GM19025 (cell line): ENCODE measurements around the gene EDIL3.

Experiments
- ATAC-seq: cut with Tn5 transposase; IDR thresholded peaks from one replicate; pipeline ENCODE4 v1.9.1; 2021; ENCODE audit warnings: mild to moderate bottlenecking, low read depth, moderate library complexity; ENCODE audit not compliant: unreplicated experiment

Gene EDIL3

DNA sequence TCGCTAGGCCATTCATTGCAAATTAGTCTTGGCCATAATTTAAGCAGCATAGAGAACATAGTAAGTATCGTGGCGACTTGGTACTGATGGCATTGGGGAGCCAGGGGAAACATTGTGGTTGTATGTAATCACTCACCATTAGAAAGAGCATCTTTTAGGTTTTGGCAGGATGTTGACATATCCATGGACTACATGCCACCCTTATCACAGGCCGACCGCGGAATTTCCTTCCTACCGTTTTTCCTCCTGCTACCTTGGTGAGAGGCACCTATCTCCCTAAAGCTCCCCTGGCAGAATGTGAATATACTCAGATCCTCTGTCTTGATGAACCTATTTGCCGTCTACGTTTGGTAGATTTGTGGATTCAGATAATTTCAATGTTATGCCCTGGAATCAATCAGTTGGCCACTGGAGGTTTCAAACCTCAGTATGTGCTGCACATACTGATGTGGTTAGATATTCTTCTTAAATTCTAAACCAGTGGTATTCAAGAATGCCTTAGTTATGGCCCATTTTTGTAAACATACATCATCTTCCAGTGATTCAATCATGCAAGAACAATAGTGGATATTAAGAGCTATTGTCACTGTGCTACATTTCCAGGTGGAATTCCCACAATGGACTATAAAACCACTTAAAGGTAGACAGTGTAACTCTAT, 393.0 kb downstream of the EDIL3 start:
- ATAC-seq = no peak

DNA sequence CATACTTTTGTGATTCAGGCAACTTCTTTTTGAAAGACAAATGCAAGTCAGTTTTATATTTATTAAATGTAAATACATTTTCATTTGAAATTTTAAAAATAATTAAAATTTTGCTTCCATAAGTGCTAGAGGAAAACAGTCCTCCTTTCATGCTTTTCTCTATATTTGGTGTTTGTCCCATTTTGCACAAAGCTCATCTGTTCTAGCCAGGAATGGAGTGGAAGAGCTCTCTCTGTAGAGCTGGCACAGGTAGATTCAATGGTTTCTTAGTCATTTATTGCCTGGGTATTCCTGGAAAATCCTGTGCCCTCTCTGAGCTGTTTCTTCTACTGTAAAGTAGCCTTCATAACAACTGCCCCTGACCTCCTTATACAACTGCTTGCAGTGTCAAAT, 396.4 kb downstream of the EDIL3 start:
- no peak for ATAC-seq

DNA sequence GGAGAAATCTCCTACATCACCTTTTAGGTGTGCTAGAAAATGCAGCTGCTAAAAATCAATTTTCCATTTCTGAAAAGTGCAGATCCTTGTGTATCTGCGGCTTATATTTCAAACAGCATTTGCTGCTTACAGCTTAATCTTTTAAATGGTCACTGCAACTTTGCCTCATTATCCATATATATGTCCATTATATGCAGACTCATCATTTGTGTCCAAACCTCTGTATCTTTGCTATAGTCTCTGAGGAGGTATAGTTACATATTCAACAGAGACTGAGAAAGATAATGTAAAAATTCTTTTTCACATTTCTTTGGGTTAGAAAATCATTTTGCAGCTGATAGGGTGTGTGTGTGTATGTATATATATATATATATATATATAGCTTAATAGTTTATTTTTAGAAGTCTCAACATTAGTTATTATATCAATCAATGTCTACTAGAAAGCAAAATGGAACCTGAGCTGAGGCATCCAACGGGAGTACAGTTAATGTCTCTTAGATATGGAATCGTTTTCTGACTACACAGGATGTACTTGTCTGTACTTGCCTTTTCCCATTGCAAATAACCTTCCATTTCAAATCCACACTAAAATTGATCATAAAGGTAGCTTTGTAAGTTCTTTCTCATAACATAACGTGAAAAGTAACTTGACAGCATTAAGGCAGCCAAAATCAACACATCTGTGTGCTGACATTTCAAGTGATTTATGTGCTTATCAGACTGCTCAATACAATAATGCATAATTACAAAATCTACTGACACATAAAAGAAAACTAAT, 397.0 kb downstream of the EDIL3 start:
- ATAC-seq = no peak

DNA sequence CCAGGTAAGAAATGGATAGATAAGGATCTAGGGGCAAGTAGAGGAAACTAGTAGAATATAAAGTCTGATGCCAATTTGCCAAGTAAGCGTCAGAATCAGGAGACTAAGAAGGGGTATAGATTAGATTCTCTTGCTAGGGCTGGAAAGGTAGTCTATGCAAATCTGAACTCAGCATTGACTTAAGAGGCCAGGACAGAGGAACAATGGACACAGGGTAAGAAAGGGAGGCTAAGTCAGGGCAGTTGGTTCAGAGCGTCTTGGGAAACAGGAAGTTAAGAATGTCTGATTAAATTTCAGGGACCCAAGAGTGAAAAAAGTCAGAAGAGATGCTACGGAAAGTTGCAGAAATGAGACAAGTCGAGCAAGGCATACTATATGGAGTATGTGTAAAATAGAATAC, 400.8 kb downstream of the EDIL3 start:
- ATAC-seq = no peak

DNA sequence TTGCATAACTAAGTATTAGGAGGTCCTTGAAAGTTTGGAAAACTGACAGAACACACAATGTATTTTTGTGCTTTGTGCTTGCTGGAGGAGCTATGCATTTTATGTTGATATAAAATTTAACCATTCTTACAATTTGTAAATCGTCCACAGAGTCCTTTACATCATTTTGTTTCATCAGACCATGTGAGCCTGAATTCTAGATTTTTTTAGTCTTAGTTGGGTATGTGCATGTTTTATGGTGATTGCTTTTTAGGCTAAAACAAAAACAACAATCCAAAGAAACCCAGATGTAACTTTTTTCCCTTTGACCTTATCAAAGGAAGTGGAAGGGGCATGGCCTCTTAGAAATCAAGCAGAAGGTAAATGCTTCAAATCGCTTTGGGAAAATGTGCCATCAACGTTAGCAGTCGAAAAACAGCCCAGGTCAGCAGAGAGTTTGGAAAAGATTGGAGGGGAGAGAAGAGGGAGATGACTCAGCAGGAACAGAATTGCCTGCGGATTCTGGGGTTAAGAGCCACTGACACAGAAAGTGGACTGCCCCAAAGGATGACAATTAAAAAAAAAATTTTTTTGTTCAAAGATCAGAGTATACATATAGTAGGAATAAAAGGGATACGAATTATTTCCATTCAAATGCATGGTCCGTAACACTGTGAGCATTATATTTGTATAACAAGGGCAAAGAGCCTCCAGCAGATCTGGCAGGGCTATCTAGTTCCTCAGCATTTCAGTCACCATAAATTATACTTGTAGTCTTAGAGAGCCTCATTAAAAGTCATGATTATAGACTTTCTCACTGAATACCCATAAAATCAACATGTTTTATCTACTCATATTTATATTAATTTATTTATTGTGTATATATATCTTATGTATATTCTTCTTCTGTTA, 410.5 kb downstream of the EDIL3 start:
- no peak for ATAC-seq

DNA sequence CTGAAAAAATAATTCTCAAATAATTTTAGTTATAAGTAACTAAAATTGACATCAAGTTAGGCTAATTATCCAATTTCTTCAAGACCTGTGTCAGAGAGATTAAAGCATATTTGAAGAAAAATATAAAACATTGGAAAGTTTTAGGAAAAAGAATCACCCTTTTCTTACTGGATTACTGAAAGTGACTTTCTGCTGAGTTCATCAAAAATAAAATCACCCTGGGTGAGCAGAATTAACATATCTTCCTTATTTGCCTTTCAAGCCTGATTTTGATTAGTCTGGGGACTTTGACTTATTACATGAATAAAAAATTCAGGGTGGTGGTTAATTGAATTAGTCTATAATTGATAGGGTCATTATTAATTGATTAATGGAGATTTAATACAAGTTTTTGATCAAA, 411.8 kb downstream of the EDIL3 start:
- no peak for ATAC-seq

DNA sequence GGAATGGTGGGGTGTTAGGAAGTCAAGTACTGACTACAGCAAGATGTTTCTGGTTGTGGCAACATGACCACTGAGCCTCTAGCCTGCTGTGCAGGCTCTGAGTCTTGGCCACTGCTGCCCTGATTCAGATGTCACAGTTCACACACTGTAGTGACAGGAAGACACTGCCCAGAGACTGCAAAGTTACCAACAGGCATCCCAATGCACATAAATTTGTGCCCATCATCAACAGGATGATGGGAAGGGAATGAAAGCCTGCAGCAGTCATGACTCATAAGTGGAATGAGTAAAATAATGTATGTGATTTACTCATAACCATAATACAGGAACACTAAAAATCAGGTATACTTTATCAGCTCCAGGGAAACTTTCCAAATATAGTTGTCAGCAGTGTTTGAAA, 412.4 kb downstream of the EDIL3 start:
- no peak for ATAC-seq

DNA sequence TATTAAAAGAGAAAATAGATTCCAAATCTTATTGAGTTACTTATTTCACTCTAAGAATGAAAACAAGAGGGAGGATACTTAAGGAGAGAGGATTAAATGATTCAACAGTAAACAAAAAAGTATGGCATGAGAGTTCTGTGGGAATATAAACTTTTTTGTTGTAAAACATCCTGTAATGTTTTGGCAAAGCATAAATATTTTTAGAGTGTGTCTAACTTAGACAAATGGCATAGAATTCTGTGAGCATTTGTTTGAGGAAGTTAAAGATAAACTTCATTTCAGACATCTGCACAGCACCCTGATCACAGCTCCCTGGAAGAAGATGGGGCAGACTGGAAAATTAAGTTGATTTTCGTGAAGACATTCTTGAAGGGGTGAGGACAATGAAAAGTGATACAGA, 417.3 kb downstream of the EDIL3 start:
- no peak for ATAC-seq

DNA sequence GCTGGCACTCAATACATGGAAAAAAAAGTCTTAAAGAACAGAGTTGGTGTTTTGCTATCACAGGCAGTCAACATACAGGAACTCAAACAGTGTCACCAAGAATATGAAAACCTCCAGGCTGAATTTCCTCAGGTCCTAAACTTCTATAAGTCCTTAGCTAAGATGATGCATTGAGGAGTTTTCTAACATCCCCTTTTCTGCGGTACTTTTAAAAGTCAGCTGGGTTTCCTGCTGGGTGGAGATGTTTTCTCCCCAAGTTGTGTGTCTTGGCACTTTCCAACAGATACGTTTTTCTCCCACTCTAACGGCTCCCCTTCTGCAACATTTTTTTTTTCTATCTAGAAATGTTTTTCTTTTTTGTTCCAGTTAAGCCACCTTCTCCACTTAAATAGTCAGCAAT, 419.2 kb downstream of the EDIL3 start:
- no peak for ATAC-seq

DNA sequence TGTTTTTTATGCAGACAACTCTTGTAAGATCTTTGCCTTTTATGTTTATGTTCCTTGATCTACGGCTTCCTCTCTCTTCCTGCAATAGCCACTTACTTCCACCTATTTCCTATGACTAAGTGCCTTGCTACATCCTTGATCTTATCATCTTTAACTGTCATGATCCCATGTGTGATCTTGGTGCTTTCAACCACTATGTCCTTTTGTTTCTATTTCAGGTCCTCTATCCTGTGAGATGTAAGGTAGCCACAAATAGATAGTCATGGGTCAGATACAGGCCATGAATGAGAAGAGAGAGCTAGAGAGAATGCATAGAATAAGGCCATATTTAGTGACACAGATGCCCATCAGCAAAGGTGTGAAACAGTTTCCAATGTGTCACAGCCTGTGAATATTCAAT, 420.4 kb downstream of the EDIL3 start:
- ATAC-seq = no peak

DNA sequence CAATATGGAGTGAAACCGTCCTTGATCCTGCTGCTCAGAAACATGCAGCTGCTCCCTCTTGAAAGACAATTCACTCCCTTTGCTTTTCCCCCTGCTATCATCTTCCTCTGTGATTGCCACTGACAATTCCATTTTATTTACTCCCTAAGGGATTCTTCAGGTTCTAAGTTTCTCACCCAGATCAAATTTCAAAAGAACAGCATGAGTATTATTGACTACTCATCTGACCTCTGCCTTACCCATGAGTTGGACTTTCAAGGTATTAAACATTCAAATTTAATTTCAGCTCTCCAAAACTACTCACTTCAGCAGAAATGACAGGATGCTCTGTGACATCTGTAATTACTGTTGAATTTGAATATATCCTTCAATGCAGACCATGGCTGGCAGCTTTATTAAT, 427.5 kb downstream of the EDIL3 start:
- no peak for ATAC-seq

DNA sequence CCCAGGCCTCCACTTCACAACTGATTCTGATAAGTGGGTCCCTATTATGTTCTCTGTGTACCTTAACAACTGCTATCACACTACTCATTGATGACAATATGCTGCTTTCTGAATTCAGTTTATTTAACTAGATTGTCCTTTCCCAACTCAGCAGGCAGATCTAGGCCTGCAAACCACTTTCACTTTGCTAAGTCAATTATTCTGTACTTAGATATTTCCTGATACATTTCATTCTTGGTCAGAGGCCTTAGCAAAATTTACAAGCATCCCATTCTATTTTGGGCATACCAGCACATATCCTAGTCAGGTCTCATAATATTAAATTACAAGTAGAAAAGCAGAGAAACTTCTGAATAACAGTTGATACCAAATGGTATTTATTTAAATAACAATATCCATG, 428.3 kb downstream of the EDIL3 start:
- no peak for ATAC-seq

DNA sequence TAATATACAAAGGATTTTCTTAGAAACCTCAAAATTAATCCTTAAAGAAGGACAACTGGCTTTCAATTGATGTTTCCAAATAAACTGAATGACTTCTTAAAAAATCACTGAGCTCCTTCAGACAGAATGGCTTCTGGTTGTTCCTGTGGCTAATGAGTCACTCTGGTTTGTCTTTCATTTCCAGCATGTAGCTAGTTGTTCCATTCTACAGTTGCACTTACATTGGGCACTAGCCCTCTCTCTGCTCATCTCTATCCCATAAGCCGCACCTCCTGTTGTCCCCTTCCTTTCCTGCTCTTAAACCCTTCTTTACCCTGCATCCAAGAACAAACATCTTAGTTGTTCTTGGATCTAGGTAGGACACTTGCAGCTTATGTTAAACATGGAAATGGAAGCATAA, 428.8 kb downstream of the EDIL3 start:
- no peak for ATAC-seq

DNA sequence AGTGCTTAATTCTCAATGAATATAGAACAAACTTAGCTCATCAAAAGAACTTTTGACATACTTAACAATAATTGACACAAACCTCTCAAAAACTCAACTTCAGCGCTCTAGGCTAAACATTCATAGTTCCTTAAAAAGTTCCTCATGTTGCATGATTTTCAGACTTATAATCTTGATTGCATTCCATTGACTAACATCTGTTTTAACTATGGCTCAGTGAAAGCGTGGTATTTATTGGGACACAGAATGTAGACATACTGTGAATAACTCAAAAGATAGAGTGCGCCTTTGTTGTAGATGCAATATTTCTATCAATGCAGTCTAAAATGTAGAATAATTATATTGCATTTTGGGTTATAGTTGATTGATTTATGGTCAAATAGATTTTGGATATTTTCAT, 436.9 kb downstream of the EDIL3 start:
- no peak for ATAC-seq

DNA sequence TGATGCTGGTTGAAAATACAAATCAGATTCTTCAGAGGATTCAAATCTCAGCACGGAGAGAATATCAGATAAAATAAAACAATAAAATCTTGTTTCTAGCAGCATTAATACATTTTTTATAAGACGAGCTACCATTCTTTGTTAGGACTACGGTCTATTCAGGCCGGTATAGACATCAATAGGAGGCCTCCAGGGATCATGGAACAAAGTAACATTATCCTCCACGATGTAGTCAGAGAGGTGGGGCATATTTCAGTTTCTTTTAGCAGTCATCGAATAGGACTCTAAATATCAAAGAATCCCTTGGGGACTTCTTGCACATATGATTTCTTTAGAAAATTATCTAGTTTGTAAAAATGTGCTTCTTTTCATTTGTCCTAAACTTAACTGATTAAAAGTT, 438.2 kb downstream of the EDIL3 start:
- ATAC-seq = no peak

DNA sequence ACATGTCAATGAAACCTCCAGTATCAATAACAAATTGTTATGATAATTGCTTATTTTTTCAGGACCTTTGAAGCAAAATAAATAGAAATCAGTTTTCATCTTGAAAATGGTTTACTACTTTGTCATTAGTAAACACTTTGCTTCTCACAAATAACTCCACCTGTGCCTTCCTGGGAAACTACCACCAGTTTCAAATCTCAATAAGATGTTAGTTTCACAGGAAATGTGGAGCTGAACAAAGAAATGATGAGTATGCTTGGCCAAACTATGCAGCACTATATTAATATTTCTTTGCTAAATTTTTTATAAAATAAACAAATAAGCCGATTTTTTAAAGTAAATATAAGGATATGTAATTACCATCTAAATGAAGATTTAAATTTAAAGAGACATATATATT, 442.5 kb downstream of the EDIL3 start:
- ATAC-seq = no peak

DNA sequence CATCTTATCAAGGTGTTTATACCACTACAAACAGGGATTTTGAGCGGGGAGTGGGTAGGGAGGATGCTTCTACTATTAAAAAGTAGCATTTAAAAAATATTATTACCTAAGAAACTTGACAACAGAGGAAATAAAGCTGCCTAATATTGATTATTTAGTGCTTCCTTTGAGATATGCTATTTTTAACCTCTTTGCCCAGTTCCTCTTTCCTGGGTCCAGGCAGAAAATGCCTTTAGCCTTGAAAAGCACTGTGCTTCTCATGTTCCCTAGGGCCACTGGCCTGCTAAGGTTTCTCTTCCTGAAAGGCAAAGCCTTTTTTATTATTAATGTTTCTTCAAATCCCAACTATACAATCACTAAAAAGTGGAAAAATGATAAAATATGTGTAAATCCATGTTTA, 446.8 kb downstream of the EDIL3 start:
- ATAC-seq = no peak

DNA sequence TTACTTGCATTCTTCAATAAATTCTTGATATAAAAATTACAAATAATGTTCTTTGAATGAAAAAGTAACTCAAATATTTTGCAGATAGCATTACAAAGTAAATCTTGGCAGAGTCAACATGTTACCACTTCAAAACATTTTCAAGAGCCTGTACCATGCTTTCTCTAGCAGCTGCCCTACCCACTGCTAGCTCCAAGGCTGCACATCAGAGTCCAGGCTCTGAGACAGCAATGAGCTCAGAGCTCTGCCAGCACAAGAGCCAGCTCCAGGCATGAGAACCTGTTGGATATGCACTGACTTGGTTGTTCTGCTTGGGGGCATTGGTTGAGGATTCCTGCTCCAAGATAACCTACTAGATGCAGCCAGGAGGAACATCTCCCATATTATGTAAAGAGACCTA, 452.7 kb downstream of the EDIL3 start:
- no peak for ATAC-seq

DNA sequence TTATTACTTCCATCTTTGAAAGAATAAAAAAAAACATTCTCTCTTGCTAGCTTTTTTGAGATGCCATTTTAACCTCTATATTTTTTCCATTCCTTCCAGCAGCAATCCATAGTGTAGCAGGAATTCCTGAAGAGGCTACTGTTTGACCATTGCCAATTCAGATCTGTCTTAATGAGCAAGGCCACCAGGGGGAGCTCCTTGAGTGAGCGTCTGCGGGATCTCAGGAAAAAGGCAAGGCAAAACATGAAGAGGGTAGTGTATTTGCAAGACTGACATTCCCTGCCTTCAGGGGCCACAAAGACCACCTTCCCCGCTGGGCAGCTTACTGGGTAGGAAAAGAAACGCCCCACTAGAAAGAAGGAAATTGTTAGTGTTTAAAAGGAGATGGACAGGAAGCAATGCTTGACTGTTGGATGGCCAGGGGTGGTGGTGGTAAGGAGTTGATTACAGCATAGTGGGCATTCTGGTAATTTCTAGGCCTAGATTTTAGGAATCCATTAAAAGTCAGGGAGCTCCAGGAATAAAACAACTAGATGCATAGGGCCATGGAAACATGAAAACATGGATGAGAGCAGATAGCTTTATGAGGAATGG, 457.4 kb downstream of the EDIL3 start:
- no peak for ATAC-seq

DNA sequence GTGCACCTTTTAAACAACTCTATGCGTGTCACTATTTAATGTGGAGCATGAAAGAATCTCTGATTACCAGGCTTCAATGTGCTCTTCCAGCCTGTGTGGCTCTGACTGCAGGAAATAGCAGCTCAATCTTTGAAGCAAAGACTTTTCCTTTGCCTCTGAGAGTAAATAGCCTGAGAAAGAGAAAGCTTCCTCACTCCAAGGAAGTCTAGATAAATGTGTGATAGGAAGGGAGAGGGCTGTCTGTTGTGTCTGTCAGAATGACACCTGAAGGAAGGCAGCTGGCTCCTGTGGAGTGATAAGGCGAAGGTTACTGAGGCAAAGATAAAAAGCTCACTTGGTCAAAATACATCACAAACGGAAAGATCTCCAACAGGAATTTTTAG, 458.7 kb downstream of the EDIL3 start:
- ATAC-seq = no peak

DNA sequence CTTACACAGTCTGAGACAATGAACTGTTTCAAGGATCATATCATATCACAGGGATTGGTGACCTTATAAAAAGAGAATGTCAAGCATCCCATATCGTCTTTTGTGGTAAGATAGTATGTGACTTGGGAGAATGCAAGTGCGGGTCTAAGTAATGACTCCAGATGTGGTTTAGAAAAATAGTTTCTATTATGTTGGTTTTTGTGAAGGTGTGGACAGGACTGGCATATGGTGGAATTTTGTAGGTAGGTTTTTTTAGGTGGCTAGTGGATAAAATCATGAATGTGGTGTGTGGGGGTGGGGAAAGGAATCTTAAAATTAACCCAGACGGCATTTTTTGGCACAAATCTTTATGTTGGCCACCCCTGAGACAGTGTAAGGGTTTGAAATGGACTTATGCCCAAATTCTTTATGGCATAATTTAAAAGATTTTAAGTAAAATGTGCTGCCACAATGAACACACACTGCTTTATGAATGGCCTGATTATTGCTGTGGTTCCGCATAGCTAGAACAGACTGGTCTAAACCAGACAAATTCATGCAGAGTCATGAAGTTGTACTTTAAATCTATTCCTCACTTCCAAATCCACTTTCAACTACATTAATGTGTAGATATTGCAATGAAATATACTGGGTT, 459.2 kb downstream of the EDIL3 start:
- no peak for ATAC-seq
